Activated T-helper 1 cell treated with anti-CD3 and anti-CD28 coated beads, Interleukin-2, amount 50 U/mL, for 16 hours (primary cell): Measurements from ENCODE around the gene FAF1.
"Not testable (repeated sequence)": the region's sequence is repeated elsewhere in the genome, so short reads cannot be mapped to it uniquely, and the experiment has no call there.

Experiments
- DNase-seq, 2 donors: peaks; one replicate each; pipeline ENCODE4 v3.0.0-alpha.2; 2020; ENCODE audit warnings: low read depth in 1 of 2, low spot score in 1 of 2

Gene FAF1

DNA sequence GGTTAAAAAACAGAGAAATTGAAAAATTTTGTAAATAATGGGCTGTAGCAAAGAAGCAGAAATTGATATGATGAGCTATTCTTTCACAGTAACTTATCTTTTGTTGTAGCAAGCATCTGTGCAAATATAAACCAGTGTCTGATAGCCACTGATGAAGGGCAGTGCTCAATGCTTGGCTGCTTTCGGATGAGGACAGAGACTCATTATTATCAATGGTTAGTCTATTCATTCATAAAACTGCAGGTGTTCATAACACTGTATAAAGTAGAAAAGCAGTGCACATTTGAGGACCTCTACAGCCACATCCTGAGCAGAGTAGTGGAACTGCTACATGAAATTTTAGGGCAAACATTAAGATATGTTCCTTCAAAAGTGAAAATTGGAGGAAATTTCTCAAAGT is 107.2 kb downstream of the FAF1 start:
- no peak for DNase-seq

DNA sequence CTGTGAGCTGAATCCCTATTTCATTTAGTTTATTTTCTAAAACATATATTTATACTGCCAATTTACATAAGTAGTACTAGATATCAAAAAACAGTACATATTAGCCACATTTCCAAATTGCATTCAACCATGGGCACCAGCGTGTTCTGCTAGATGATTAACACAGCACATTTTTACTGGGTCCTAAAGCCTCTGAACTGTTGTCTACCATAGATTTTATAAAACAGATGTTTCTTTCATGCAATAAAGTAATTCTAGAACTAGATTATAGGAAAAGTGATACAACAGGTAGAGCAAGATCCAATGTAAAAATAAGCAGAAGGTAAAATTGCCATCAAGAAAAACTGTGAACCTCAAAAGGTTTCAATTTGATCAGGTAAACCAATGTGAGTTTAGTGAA is 108.6 kb downstream of the FAF1 start:
- no peak for DNase-seq

DNA sequence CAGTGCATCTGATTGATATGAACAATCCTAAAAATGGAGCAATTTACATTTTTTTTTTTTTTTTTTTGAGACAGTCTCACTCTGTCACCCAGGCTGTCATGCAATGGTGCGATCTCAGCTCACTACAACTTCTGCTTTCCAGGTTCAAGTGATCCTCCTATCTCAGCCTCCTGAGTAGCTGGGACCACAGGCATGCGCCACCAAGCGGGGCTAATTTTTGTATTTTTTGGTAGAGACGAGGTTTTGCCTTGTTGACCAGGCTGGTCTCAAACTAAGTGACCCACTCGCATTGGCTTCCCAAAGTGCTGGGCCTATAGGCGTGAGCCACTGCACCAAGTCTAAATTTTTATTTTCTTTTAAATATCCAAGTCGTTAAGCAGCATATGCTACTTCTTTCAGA is 109.0 kb downstream of the FAF1 start:
- no peak for DNase-seq

DNA sequence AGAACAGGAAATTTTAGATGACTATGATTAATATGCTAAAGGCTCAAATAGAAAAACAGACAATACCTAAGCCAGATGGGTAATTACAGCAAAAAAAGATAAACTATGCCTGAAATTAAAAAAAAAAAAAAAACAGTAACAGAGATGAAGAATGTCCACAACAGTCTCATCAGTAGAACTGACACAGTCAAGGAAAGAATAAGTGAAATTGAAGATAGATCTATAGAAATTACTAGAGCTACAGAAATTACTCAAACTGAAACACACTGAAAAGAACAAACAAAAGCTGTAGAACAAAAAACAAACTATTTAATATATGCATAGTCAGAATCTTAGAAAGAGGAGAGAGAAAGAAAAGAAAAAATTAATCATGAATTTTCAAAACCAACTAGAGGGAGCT is 112.8 kb downstream of the FAF1 start:
- DNase-seq: no peak

DNA sequence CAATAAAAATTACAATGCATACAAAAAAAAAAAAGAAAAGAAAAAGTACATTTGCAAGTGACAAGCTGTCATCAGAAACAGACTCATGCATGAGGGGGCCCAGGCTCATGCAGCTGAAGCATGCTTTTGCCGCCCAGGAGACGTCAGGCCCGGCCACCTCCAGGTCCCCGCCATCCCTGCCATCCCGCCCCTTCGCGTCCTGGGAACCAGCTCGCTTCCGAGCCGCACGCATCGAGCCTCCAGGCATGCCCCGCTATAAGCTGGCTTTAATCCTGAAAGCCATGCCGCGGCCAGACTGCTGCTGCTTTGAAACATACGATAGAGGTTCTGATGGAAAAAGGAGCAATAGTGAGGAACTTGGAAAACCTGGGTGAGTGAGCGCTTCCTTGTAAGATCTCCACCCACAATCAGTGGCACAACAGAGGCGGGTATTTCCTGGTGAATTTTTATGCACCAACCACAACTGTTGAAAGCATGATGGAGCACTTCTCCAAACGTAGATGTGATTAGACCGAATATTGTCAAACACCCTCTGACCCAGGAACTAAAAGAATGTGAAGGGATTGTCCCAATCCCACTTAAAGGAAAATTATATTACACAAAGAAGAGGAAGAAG is 113.7 kb downstream of the FAF1 start:
- no peak for DNase-seq

DNA sequence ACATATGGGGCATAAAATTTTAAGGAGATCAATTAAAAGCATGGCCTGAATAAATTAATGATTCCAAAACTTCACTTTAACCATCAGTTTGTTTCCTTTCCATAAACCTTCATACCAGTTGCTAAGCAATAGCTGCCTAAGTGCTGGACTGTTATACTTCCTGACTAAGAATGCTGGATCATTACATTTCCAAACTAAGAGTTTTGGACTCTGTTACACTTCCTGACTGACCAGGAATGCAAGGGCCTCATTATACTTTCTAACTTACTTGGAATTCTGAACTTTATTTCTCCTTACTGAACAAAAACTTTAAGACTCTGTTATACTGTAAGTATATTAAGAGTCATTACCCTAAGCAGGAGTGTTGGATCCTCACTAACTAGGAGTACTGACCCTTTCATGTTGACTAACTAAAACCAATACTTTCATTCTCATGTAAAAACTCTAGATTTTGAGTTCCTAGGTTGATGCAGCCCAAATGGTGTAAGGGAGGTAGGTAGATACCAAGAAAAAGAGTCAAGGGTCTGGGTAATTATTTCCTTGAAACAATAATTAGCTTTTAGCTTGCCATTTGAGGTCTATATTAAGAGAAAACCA is 118.2 kb downstream of the FAF1 start:
- DNase-seq: no peak

DNA sequence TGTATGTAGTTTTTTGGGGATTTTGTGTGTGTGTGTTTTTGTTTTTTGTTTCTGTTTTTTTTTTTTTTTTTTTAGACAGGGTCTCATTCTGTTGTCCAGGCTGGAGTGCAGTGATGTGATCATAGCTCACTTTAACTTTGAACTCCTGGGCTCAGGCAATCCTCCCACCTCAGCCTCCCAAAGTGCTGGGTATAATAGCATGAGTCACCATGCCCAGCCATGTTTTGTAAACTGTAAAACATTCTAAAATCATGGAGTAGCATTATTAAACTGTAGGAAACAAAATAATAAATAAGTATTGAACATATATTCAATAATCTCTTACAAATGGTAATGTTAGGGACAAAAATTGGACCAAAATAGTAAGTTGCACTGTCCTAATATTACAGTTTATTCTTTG is 124.0 kb downstream of the FAF1 start:
- DNase-seq: no peak

DNA sequence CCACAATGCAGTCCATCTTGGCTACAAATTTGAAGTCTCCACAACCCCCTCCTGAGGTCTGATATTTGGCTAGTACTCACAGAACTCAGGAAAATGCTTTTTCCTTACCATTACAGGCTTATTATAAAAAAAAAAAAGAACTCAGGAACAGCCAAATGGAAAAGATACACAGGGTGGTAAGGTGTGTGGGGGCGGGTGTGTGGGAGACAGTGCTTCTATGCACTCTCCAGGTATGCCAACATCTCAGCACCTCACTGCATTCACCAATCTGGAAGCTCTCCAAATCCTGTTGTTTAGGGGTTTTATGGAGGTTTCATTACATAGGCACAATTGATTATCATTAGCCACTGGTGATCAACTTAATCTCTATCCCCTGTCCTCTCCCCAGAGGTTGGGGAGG is 126.9 kb downstream of the FAF1 start:
- DNase-seq: no peak

DNA sequence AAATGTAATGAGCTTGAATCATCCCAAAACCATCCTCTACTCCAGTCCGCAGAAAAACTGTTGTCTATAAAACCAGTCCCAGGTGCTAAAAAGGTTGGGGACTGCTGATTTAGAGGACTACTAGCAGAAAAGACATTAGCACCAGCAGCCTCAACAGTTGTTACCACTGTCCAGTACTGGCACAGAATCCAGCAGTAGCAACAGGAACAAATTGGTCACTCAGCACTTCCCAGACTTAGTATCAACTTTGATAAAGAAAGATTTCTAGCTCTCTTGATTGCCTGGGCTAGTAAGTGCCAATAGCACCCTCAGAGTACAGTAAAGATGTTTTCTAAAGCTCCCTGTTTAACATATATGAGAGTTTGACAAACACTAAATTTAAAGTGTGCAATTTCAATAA is 127.9 kb downstream of the FAF1 start:
- no peak for DNase-seq

DNA sequence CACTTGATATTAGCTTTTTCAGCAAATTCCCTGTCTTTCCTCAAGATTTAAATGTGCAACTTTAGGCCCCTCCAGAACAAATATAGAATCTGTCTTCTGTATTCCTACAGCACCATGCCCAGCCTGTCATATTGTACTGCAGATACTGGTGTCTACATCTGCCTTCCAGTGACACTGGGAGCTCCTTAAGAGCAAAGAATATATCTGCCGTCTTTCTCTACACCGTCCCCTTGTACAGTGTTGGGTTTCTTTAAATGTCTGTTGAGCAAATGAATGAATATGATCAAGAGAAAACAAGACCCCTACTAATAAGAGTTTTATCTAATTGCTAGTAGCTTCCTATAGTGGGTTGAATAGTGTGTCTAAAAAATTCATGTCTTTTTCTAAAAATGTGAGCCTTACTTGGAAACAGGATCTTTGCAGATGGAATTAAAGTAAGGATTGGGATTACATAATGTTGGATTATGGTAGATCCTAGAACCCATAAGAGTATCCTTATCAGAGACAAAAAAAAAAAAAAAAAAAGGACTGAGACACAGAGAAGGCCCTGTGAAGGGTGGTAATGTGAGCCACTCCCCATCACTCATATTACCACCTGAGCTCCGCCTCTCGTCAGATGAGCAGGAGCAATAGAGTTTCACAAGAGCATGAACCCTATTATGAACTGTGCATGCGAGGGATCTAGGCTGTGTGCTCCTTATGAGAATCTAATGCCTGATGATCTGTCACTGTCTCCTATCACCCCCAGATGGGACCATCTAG is 128.6 kb downstream of the FAF1 start:
- no peak for DNase-seq

DNA sequence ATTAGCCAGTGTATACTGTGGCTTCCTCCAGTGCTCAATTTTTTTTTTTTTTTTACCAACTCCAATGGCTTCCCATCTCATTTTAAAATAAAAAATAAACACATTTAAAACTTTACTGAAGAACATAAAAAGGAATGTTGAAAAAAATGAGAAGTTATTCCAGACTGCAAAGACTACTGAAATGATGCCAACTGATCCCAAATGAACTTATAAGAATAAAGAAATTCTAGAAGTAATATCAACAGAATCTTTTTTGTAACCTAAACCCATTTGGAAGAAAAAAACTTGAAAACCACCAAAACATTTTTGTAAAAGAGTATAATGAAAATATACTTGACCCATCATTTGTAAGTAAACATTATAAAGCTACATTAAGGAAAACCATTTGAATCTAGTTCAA is 129.4 kb downstream of the FAF1 start:
- no peak for DNase-seq

DNA sequence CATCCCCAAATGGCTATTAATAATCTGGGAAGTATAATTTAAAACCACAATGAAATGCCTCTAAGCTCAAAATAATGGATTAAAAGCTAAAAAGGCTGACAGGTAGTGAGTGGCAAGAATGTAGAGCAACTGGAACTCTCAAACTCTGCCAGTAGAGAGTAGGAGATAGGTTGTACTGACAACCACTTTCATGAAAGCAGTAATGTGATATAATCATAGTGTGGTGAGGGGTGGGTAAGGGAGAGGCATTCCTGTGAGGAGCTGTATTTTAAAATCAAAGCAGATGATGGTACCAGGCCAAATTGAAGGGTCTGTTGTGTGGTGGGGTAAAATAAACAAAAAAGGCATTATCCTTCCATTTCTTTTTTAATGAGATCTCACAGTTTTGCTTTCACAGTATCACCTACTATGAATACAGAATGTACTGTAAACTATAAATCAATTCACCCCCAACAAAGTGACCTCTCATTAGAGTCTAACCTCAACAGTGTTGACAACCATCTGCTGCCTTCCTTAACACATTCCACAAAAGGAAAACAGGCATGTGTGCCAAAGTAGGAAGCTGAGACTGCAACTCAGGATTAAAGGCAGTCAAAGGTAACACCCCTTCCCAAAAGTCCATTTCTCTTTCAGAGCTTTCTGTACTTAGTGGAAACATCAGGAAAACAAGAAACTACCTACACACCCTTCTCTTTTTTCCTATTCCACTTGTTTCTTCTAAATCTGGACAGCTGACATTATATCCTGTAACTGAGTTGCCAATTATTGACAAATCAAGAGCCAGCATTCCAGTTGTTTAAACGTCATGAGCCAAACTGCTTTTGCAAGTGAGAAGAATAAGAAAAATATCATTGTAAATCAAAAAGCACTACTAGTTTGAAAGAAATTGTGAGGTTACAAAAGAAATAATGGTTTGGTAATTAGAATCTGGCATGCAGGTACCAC is 130.8 kb downstream of the FAF1 start:
- no peak for DNase-seq

DNA sequence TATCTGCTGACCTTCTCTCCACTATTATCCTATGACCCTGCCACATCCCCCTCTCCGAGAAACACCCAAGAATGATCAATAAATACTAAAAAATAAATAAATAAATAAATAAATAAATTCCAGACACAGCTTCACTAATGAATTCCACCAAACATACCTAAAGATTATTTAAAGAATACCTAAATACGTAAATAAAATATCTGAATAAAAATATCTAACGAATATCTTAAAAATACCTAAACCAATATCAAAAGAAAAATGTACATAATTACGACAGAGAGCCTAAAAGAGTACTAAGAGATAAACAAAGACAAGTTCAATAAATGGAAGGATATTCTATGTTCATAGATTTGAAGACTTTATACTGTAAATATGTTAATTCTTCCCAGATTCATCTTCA is 132.5 kb downstream of the FAF1 start:
- DNase-seq: no peak

DNA sequence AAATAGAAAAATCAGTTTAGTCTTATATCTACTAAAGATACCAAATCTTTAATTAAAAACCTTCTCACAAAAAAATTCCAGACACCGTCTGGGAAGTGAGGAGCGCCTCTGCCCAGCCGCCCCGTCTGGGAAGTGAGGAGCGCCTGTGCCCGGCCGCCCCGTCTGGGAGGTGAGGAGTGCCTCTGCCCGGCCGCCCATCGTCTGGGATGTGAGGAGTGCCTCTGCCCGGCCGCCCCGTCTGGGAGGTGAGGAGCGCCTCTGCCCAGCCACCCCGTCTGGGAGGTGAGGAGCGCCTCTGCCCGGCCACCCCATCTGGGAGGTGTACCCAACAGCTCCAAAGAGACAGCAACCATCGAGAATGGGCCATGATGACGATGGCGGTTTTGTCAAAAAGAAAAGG is 133.3 kb downstream of the FAF1 start:
- not testable (repeated sequence) for DNase-seq

DNA sequence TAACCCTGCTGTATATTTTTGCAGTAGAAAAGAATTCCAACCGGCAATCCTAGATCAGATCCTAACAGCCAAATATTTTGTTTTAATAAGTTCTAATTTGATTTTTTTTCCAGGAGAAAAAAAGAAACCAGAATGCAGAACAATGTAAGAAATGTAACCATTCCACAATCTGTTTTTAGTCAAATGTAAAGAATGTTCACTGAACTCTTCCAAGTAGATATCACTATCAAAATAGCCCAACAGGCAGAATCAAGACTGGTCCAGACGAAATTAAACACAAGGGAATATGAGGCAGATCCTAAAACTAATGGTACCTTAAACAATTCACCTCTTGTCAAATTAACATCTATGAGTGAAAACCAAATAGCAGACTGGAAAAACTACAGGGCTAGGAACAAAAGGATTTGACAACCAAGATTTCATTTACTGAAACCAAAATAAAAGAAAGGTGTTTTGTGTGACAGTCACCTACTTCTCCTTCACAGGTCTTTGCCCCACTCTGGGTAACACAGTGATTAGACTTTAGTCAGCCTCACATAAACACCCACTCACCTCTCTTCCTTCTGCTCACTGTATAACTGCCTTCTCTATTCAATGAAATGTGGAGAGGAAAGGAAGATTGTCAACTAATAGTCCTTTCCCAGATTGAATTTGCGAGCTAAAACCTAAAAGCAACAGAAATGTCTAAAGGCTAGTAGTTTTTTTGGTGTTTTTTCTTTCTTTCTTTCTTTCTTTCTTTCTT is 137.9 kb downstream of the FAF1 start:
- DNase-seq: no peak

DNA sequence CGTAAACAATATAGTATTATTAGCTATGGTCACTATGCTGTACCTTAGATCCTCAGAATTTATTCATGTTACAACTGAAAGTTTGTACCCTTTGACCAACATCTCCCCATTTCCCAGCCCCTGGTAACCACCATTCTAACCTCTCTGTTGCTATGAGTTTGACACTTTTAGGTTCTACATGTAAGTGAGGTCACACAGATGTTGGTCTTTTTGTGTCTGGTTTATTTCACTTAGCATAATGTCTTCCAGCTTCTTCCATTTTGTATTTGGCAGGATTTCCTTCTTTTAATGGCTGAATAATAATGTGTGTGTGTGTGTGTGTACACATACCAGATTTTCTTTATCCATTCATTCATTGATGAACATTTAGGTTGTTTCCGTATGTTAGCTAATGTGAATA is 139.5 kb downstream of the FAF1 start:
- DNase-seq: no peak

DNA sequence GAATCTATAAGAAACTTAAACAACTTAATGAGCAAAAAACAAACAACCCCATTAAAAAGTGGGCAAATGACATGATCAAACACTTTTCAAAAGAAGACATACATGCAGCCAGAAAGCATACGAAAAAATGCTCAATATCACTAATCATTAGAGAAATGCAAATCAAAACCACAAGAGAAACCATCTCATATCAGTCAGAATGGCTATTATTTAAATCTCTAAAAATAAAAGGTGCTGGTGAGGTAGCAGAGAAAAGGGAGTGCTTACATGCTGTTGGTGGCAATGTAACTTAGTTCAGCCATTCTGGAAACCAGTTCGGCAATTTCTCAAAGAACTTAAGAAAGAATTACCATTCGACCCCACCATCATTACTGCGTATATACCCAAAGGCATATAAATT is 147.7 kb downstream of the FAF1 start:
- no peak for DNase-seq

DNA sequence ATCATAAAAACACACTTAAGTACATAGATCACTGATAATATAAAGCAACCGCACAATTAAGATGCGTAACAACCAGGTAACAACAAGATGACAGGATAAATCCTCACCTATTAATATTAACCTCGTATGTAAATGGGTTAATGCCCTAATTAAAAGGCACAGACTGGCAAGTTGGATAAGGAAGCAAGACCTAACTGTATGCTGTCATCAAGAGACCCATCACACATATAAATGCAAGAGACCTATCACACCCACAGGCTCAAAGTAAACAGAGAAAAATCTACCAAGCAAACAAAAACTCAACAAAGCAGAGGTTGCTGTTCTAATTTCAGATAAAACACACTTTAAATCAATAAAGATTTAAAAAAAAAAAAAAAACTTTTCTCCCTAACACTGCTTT is 151.8 kb downstream of the FAF1 start:
- no peak for DNase-seq

DNA sequence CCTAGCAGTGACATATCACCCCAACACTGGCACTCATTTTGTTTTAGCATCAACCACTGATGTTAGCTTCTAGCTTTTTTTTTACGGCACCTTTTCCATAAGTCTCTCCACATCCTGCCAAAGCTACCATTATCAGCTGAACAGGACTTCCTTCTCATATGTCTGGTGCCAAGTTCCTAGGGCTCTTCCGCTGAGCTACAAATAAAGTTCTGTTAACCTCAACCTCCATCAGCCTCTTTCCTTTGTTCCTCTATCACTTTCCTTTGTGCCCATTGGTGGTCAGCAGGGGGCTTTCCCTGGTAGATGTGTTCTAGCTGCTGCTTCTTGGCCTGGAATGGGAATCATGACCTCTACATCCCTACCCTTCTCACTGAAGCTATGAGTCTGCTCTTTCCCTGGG is 163.8 kb downstream of the FAF1 start:
- DNase-seq: no peak

DNA sequence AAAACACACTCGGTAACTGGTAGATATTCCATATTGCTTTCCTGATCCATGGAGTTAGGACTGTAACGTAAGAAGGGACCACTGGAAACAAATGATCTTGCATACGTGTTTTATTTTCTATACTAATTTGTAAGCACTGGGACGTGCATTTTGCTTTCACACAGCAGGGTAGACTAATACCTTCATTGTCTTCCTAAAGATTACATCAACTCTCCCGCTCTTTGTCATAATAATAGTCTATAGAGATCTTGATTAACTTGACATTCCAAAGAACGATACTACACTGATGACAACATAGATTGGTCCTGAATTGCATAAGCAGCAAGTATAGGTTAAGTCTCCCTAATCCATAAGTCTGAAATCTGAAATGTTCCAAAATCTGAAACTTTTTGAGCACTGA is 166.5 kb downstream of the FAF1 start:
- no peak for DNase-seq

DNA sequence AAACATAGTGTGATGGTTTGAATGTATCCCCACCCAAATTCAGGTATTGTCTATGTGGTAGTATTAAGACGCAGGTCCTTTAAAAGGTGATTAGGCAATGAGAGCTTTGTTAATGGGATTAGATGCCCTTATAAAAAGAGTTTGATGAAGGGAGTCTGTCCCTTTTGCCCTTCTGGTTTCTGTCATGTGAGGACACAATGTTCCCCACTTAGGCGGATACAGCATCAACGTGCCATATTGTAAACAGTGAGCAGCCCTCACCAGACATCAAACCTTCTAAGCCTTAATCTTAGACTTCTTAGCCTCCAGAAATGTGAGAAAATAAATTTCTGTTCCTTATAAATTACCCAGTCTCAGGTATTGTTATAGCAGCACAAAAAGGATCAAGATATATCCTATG is 172.8 kb downstream of the FAF1 start:
- DNase-seq: no peak
